ENCODE data around the gene APBB1IP. TPM values are rescaled to one million over a fixed set of nuclear protein-coding genes. Genes with fewer than 3 reads are reported as not detected.
"Not testable (repeated sequence)": the region's sequence is repeated elsewhere in the genome, so short reads cannot be mapped to it uniquely, and the experiment has no call there.

APBB1IP gene
- total RNA-seq, 4 donors from 2014 or later, result 1.2 to 2.4 (median 1.9) TPM; not detected in 1

DNA sequence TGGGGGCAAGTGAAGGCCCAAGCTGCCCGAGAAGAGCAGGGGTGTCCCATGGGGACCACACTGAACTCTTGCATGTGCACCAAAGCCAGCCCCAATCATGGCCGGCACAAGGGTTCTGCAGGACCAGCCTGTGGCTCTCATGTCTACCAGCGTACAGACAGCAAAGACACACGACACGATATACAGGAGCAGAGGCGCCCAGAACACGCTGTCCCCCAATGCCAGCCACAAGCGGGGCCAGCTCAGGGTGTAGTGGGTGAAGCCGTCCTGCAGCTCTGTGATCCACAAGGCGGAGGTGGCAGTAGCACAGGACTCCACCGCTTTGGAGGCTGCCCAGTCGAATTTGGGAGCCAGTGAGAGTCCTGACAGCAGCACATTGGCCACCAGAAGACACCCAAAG, 150.5 kb downstream of the APBB1IP start:
- H3K4me1 ChIP-seq, result no peaks in the 10 kb centered on the region
- no peaks in the 10 kb centered on the region for H3K9me3 ChIP-seq
- H3K4me3 ChIP-seq, result no peak overlapping the region
- no peaks in the 10 kb centered on the region for H3K27me3 ChIP-seq
- no peak overlapping the region for H3K27ac ChIP-seq
- no peak for DNase-seq
- intact Hi-C loops (cut with DNase I; ENCODE audit: low total_unique reads), result no loop called here
- no peak for TF ChIP-seq POLR2A (IDR thresholded peaks at IDR 0.05)
- H3K36me3 ChIP-seq, result no peaks in the 10 kb centered on the region

DNA sequence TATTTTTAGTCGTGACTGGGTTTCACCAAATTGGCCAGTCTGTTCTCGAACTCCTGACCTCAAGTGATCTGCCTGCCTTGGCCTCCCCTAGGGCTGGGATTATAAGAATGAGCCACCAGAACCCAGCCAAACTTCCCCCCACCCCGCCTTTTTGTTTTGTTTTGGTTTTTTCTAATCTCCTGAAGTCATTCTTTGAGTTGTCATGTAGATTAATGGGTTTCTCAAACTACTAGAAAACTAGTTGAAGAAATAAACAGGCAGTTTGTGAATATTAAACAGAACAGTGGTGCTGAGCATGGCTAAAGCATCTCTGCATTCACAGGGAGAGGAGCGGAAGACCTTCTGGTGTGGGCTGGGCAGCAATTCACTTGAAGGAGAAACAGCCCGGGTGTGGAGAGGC, 151.7 kb downstream of the APBB1IP start:
- DNase-seq; H3K36me3 ChIP-seq; H3K27me3 ChIP-seq; H3K27ac ChIP-seq; H3K4me1 ChIP-seq; intact Hi-C loops (cut with DNase I; ENCODE audit: low total_unique reads); H3K4me3 ChIP-seq; H3K9me3 ChIP-seq: not testable (repeated sequence)

DNA sequence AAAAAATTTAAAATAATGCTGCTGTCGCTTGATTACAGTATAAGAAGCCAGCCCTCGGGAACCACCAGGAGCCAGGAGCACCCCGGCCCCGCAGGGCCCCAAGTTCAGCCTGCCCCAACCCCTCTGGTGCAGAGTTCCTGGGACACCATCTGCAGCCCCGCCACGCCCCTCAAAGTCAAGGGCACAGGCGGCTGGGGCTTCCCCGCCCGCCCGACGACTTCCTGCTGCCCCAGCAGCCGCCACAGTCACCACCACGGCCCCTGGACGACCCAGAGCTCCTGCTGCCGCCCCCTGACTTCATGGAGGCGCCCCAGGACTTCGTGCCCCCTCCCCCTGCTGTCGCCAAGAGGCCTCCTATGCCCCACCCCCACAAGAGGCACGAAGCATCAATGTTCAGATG, 155.8 kb downstream of the APBB1IP start:
- Histone ChIP-seq H3K27me3 (no peaks in the 10 kb centered on the region), H3K9me3 (no peaks in the 10 kb centered on the region), H3K4me1 (no peaks in the 10 kb centered on the region), H3K4me3 (no peak overlapping the region), H3K36me3 (no peaks in the 10 kb centered on the region), H3K27ac (no peak overlapping the region)
- DNase-seq, result no peak
- TF ChIP-seq, protein P1, sequence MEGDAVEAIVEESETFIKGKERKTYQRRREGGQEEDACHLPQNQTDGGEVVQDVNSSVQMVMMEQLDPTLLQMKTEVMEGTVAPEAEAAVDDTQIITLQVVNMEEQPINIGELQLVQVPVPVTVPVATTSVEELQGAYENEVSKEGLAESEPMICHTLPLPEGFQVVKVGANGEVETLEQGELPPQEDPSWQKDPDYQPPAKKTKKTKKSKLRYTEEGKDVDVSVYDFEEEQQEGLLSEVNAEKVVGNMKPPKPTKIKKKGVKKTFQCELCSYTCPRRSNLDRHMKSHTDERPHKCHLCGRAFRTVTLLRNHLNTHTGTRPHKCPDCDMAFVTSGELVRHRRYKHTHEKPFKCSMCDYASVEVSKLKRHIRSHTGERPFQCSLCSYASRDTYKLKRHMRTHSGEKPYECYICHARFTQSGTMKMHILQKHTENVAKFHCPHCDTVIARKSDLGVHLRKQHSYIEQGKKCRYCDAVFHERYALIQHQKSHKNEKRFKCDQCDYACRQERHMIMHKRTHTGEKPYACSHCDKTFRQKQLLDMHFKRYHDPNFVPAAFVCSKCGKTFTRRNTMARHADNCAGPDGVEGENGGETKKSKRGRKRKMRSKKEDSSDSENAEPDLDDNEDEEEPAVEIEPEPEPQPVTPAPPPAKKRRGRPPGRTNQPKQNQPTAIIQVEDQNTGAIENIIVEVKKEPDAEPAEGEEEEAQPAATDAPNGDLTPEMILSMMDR (IDR thresholded peaks at IDR 0.05), result no peak
- no peak for TF ChIP-seq POLR2A (IDR thresholded peaks at IDR 0.05)
- intact Hi-C loops (cut with DNase I; ENCODE audit: low total_unique reads), result no loop called here

DNA sequence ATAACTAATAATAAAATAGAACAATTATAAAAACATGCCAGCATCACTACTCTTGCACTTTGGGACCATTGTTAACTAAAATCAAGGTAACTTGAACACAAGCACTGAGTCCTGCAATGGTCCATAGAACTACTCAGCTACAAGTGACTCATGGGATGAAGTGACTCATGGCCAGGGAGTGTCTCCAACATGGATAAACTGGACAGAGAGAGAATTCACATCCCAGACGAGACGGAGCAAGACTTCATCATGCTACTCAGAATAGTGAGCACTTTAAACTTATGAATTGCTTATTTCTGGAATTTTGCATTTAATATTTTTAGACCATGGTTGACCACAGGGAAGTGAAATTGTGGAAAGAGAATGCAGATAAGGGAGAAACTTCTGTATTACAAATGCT, 165.1 kb downstream of the APBB1IP start:
- H3K36me3 ChIP-seq; DNase-seq; H3K4me3 ChIP-seq; H3K27ac ChIP-seq; intact Hi-C loops (cut with DNase I; ENCODE audit: low total_unique reads); H3K4me1 ChIP-seq; H3K27me3 ChIP-seq; H3K9me3 ChIP-seq: not testable (repeated sequence)

DNA sequence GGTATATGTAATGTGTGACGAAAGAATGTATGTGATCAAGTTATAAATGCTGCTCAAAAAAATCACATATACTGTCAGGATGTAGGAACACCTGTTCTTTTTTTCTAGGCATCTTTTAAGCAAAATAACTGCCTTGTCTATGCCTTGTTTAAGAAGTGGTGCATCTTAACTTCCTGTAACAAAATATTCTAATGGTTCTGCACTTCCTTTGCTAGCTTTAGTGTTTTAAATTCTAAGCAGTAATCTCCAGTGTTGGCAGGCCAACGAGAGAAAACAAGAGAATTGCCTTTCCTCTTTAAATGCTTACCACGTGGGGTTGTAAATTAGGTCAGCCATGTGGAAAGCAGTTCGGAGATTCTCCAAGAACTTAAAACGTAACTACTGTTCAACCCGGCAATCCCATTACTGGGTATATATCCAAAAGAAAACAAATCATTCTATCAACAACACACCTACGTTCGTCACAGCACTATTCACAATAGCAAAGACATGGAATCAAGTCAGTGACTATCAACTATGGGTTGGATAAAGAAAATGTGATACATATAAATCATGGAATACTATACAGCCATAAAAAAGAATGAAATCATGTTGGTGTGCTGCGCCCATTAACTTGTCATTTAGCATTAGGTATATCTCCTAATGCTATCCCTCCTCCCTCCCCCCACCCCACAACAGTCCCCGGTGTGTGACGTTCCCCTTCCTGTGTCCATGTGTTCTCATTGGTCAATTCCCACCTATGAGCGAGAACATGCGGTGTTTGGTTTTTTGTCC, 166.4 kb downstream of the APBB1IP start:
- H3K9me3 ChIP-seq; H3K27ac ChIP-seq; intact Hi-C loops (cut with DNase I; ENCODE audit: low total_unique reads); H3K27me3 ChIP-seq; H3K4me1 ChIP-seq; H3K36me3 ChIP-seq; H3K4me3 ChIP-seq; DNase-seq: not testable (repeated sequence)

DNA sequence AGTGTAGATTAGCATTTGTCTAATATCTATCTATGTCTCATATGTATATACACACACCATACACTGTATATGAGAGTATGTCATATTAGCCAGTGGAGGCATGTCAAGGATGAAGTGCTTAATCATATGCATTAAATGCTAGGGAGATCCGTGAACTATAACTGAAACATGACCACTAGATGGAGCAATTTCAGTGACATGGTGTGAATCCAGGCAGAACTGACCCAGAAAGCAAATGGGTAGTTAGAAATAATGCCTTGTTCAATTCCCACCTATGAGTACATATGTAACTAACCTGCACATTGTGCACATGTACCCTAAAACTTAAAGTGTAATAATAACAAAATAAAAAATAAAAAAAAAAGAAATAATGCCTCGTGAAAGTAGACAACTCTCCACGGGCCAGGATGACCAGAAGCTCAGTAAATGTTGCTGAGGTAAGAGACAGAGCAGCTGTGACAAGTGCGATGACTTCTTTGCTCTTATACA, 168.3 kb downstream of the APBB1IP start:
- H3K4me1 ChIP-seq; H3K4me3 ChIP-seq; DNase-seq; H3K36me3 ChIP-seq; H3K9me3 ChIP-seq; H3K27me3 ChIP-seq; intact Hi-C loops (cut with DNase I; ENCODE audit: low total_unique reads); H3K27ac ChIP-seq: not testable (repeated sequence)
- TF ChIP-seq, protein P1 (IDR thresholded peaks at IDR 0.05), result peak in 1 of 4 experiments; percentile 9

DNA sequence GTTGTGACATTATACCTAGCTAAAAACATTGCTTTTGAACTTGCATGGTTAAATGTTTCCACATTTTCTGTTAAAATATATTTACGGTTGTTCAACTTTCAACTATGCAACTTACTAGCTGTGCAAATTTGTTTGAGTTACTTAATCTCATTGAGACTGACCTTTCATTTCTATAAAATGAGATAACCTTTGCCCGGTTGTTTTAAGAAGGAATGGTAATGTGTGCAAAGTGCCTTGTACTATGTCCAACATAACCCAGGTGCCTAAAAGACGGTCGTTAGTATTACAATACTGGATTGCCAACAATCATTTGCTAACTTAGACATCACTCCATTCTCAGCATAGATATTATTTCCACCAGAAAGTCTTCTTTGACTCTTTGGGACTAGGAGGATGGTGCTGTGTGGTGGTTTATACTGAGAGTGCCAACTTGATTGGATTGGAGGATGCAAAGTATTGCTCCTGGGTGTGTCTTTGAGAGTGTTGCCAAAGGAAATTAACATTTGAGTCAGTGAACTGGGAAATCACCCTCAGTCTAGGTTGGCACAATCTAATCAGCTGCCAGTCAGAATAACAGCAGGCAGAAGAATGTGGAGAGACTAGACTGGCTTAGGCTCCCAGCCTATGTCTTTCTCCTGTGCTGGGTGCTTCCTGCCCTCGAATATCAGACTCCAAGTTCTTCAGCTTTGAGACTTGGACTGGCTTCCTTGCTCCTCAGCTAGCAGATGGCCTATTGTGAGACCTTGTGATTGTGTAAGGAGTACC, 174.2 kb downstream of the APBB1IP start:
- Histone ChIP-seq H3K27ac (no peak overlapping the region), H3K27me3 (no peaks in the 10 kb centered on the region), H3K36me3 (no peaks in the 10 kb centered on the region), H3K9me3 (no peaks in the 10 kb centered on the region), H3K4me3 (no peak overlapping the region), H3K4me1 (no peaks in the 10 kb centered on the region)
- no peak for DNase-seq
- intact Hi-C loops (cut with DNase I; ENCODE audit: low total_unique reads), result no loop called here
- no peak for TF ChIP-seq POLR2A (IDR thresholded peaks at IDR 0.05)
- TF ChIP-seq, protein P1 (IDR thresholded peaks at IDR 0.05), result no peak

Data from uterus (tissue), 4 donors.